NOMO-1 treated with DMSO at 0.1 percent for 48 hours (cell line): ENCODE data around the gene TRDMT1.

Experiments
- DNase-seq: peaks from one replicate; lab custom pipeline; 2025; ENCODE audit not compliant: unreplicated experiment; lab: John Stamatoyannopoulos, UW

TRDMT1 gene

DNA sequence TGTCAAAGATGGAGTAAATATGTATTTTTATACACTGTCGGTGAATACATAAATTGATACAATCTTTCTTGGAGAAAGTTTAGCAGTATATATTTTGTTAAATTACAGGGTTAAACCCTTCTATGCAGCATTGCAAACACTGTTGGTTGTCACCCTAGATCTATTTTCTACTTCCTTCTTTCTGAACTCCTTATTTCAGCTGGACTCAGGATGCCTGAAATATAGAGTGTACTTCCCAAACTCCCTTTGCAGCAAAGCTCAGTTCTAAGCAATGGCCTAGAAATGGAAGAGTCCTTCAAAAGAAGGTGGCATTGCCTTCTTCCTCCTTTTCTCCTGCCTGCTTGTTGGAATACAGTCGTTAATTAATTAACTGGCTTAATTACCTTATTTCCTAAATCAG lies 92.4 kb downstream of the TRDMT1 start:
- DNase-seq = peak; percentile 6

DNA sequence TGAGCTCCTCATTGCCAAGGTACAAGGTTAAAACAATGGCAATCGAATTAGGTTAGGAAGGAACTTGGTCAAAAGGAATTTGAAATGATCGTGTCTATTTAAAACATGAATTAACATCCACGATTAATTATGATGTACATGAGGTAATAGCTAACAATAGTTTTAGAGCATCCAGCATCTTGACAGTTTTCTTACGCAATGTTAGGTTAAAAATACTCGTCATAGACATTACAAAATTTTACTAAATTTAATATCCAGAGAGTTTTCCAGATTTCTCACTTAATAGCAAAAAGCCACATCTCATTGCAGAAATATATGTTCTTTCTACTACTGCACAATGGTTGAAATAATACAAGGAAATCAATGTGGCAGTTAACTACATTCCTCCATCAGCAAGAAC lies 94.5 kb downstream of the TRDMT1 start:
- DNase-seq = peak; percentile 15

GRCh38 chr10:17101910-17102266 lies 99.6 kb downstream of the TRDMT1 start:
- DNase-seq = no peak

- no peak for DNase-seq
Measured at GRCh38 chr10:17101257-17101909, 100.1 kb downstream of the TRDMT1 start.

- DNase-seq = no peak
Measured at GRCh38 chr10:17100586-17100985, 100.9 kb downstream of the TRDMT1 start.

DNA sequence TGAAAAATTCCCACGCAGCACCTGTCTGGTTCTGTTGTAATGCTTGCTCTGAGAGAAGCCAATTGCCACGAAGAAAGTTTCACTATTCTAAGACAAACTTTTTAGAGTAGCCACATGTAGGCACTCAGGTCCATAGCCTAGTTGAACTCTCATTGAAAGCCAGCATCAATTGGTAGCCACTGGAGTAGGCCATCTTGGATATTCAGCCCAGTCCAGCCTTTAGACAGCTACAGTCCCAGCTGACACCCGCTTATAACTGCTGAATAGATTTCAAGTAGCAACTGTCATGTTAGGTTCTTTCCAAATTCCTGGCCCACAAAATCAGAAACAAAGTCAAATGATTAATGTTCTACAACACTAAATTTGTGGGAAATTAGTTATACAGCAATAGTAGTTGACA lies 103.5 kb downstream of the TRDMT1 start:
- DNase-seq = no peak
